GM12892 (cell line): Measurements from ENCODE around the gene SRMS.

ENCODE experiments used
- POLR2AphosphoS5 ChIP-seq: IDR thresholded peaks from 2 replicates; pipeline ENCODE4 v1.6.1; 2011; ENCODE audit warnings: low read depth, low read length, control low read depth
- TAF1 ChIP-seq: IDR thresholded peaks from 2 replicates; pipeline ENCODE4 v1.6.1; 2011; ENCODE audit warnings: low read depth, mild to moderate bottlenecking, control low read depth, low read length, borderline replicate concordance

GRCh38 chr20:63587776-63588591 lies 40.4 kb upstream of the SRMS start:
- TF ChIP-seq TAF1 (no peak), POLR2AphosphoS5 (no peak)
